HPDE6-E6E7 (cell line): ENCODE results near the gene BIK.

ENCODE experiments used
- DNase-seq: peaks from one replicate; pipeline ENCODE4 v3.0.0; 2011; ENCODE audit warnings: missing footprints; ENCODE audit errors: extremely low spot score

Gene BIK

DNA sequence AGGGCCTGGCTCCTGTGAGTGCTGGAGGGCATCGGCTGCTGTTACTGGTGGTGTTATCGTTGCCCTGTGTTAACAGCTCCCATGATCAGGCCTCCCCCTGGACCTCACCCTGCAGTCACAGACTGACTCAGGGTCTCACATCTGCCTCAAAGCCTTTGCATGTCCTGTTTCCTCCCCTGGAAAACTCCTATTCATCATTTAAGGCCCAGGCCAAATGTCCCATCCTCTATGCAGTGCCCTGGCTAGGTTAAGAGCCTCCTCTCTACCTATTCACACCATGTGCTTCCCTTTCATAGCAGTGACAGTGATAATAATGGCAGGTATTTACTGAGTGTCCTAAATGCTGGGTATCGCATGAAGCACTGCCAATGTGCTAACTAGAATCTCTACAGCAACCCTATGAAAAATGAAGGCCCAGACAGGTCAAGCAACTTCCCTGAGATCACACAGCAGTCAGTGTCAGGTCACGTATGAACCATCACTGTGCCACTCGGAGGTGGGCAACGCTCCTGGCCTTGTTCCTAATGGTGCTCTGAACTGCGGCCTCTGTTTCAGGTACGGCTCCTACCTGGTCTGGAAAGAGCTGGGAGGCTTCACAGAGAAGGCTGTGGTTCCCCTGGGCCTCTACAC lies 50.1 kb downstream of the BIK start:
- DNase-seq: no peak

DNA sequence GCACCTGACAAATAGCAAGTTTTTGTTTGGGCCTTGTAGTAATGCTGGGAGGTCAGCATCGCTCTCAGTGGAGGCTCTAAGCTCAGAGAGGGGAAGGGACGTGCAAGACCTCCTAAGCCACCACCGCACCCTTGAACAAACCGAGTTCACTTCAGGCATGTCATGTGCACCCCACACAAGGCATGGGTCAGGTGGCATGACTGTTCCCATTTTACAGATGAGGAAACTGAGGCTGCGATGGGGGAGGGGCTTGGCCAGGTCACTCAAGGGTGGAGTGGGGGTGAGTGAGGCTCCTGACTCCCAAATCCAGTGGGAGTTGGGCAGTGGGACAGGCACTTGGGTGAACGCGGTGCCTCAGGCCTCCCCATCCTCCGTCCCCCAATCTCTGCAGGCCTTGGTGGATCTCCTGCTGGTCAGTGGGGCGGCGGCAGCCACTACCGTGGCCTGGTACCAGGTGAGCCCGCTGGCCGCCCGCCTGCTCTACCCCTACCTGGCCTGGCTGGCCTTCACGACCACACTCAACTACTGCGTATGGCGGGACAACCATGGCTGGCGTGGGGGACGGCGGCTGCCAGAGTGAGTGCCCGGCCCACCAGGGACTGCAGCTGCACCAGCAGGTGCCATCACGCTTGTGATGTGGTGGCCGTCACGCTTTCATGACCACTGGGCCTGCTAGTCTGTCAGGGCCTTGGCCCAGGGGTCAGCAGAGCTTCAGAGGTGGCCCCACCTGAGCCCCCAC lies 52.0 kb downstream of the BIK start:
- no peak for DNase-seq

DNA sequence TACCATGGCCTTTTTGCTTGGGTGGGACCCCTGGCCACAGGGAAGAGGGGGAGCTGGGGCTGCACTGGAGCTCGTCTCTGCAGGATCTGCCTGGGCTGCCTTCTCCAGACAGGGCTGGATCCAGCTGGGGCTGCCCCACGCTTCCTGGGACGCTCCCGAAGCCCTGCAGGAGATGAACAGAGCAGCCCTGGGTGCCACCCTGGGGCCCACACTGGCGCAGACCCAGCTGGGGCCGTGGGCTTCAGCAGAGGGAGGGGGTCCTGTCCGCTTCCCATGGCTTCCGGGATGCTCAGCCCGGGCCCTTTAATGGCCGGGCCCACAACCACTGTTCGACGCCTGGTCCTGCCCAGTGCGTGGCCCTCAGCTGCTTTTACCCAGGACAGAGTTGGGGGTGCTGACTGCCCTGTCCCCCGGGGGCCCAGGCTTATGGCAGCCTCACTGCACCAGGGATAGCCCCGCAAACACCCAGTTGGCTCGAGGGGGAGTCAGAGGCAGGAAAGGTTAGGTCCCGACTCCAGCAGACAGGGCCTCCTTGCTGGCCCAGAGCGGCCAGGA lies 52.8 kb downstream of the BIK start:
- DNase-seq: no peak

DNA sequence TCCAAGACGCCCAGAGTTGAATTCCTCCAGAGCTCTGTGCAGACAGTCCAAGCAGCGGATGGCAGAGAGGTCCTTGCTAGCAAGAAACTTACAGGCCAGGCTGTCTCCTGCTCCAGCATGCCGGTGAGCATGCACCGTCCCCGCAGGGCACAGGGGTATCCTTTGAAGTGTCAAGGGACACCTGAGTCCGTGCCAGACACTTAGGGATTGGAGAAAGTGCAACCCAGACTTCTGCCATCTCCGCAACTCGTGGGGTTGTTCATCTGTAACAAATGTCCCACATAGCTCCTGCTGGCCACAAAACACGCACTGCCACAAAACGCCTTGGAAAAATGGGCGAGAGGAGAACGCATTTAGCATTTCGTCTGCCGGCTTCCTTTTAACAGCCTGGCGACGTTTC lies 54.1 kb downstream of the BIK start:
- DNase-seq: no peak

DNA sequence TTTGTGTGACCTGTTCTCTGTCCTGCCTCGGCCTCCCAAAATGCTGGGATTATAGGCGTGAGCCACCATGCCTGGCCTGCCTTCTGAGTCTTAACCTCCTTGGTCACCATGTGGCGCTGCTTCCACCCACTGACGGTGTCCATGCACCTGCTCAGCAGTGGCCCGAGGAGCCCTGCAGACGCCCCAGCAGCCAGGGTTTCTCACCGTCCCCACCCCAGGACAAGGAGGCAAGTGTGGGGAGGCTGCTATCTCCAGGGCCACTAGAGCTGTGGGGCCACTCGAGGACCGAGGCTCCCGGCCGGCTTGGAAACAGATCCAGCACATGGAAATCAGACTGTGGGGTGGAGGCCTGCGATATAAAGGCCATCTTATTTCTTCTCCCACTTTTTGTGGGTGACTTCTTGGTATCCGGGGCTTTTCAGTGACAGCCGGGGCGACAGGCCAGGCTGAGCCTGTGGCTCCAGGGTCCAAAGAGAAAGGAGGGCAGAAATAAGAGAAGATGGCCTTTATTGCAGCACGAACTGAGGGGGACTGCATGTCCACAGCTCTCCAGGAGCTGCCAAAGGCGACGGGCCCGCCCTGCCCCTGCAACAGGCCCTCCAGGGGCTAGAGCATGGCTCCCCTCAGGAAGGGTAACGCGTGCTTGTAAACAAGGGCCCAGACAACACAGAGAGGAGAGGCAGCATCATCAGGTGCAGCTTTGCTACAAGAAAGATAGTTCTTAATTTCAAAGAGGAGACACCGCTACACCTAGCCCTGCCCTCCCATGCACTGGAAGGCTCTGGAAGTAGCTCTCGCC lies 55.8 kb downstream of the BIK start:
- DNase-seq: no peak

DNA sequence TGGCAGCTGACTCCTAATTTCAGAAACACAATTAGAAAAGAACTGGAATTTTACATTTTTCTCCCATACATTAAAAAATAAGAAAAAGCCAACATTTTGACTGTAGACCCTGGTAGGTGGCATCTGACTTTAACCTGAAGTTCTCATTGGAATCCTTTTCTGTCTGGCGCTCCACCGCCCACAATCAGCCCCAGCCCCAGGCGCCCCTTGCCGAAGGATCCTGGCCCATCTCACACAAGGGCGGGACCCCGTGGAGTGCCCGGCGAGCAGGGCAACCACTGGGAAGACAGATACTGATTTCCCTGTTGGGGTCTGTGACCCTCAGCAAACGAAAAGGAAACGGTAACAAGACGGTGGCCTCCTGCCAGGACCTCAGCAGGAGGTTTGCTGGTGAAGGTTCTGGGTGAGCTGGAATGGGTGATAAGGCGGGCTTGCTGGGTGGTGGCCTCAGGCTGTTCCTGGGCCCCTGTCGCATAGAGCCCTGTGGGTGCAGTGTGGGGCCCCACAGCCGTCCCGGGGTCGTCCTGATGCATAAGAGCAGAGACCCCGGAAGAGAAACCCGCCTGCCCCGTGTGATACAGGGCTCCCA lies 56.5 kb downstream of the BIK start:
- no peak for DNase-seq

DNA sequence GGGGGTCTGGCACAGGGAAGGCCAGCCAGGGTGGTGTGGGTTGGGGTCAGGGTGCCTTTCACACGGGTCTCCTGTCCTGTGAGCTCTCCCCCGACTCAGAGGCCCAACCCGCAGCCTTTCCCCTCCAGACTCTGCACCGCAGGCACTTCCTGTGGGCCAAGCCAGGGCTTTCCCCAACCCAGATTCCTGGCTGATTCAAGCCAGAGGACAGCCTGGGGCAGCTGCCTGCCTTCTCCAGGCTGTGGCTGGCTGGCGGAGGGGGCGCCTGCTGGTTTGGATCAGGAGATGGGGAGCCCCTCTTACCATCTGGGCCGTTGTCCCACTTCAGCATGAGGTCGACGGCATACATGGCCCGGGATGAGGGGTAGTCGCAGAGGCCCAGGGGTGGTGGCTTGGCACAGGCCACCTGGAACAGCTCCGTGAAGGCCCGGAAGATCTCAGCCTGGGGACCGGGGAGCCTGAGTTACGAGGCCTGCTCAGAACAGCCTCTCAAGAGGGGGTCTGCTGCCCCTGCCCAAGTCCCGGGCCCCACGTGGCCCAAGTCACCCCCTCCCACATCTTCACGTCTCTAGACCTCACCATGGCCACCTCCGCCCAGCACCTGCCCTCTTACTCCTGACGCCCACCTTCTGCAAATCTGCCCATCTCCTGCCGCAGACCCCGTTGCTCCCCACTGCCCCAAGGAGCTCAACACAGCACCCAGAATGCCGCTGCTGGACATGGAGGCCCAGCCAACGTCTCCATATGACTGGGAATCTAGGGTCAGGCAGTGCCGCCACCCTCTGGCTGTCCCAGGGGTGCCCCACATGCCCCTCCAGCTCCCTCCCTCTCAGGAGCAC lies 58.1 kb downstream of the BIK start:
- no peak for DNase-seq

DNA sequence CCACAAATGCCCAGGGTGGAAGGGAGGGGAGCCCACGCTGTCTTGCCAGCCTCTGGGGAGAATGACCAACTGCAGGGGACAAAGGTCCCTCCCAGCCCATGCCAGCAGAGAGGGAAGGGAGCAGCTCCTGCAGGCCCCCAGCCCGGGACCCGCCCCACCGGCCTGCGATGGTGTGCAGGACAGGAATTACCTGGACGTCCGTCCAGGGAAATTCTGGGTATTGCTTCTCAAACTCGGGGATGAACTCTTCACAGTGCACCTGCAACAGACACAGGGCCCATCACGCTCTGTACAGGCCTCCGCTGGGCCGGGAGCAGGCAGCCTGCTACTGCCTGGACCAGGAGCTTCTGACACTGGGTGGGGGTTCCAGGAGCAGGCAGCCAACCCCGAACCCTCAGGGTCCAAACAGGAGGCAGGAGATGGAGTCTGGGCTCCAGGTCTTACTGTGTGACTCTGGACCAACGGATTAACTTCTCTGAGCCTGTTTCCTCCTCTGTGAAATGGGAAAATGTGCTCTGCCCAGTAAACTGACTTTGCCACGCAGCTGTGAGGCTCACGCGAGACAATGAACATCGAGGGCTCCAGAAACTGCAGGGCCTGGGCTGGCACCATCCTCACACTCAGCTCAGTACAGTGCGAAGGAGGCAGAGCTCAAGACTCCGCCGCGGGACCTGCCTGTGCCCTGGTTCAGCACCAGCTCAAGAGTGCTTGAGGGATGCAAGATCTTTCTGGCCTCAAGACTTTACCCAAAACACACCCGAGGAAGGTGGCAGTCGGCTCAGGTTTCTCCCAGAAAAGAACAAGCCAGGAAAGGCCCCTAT lies 59.0 kb downstream of the BIK start:
- DNase-seq: no peak

DNA sequence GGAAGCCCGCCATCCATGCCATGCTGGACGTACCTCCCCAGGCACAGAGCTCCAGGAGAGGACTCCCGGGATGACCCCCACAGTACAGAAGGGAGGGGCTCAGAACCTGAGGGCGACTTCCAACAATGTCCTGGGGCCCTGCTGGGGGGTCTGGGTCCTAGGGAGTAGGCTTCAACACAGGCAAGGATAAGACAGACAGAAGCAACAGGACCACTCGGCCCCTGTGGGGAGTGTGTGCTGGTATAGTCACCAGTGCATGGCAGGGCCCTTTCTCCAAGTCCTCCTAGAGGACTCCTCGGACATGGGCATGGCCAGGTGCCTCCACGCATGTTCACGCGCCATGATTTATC lies 59.6 kb downstream of the BIK start:
- no peak for DNase-seq

DNA sequence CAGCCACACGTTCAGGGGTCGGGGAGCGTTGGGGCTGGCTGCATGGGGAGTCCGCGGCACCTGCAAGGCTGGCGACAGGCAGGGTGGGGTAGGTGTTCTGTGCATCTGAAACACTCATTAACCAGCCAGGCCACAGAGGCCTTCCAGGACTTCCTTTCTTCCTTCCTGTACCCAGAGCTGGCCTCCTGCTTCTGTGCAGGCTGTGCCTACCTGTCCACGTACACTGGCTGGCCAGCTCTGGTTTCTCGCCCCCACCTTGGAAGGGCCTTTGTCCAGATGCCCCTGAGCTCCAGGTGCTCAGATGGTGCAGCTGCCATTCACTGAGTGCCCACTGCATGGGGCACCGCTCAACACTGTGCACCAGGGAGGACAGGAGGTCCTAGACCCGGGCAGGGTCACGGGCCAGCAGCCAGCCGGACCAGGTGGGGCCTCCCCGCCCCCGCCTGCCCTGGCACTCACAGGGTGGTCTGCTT lies 60.5 kb downstream of the BIK start:
- DNase-seq: no peak

DNA sequence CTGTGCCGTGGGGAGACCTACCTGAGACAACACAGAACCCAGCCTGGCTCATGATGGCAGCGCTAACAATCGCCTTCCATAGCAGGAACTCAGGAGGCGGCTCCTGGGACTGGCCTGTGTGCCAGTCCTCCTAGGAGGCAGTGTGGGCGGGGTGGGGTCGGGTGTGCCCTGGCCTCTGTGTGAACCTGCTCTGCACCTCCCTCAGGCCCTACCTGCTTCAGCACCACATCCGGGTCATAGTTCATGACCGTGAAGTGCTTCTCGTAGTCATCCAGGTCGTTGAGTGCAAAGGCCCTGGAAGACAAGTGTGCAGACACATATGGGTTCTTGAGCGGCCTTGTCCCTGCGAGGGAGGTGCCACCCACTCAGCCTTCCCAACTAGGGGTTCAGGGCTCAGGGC lies 61.1 kb downstream of the BIK start:
- DNase-seq: no peak

DNA sequence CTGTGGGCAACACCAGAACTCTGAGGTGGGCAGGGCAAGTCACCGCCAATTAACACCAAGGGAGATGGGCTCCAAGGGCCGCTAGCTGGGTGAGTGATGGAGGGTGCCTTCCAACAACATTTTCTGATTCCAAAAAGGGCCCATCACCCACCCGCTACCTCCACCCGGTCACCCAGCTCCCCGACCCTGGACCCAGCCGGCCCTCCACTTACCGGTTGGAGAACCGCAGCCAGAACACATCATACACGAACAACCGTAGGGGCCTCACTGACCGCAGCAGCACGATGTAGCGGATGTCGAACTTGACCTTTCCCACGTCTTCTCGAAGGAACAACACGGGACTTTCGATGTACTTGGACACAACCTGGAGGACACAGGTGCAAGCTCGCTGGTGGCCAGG lies 61.6 kb downstream of the BIK start:
- DNase-seq: no peak

DNA sequence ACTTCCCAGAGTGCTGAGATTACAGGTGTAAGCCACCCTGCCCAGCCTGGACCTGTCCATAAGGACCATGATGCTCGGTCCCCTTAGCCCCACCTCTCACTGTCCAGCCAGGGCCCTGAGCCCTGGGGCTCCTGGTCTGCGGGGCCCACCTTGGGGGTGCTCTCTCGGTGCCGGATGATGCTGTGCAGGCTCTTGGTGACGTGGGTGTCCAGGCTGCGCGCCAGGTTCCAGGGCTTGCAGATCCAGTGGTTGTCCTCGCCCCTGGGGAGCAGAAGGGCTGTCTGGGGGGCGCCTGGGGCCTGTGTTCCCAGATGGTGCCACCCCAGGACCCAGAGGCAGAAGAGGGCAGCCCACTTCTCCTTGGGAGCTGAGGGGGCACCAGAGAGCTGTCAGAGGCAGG lies 63.0 kb downstream of the BIK start:
- no peak for DNase-seq

DNA sequence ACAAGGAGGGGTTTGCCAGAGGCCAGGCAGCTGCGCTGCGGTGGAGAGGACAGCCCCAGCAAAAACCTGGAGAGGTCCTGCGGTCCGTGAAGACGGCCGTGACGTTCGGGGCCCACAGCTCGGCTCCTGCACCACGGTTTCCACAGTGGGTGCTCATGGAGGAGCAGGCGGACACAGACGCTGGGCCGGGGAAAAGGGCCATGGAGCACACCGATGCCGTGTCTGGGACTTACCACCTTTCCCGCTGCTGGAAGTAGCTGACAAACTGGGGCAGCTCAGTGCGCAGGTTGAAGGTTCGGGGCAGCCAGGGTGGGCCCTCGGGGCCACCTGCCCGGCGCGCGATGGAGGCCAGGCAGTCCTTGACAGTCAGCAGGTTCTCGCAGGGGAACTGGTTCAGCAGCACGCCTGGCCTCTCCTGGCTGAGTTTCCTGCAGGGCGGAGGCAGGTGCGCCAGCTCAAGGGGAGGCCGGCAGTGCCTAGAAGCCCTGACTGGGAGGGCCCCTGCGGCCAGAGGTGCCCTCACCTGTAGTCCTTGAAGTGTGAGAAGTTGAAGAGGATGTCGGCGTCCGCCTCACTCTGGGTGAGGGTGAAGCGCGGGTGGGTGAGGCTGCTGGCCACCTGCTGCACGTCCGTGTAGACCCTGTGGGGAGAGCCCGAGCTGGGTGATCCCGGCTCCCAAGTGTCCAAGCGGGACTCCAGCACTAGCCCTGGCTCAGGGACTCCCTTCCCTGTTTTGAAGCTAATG lies 63.6 kb downstream of the BIK start:
- DNase-seq: no peak

DNA sequence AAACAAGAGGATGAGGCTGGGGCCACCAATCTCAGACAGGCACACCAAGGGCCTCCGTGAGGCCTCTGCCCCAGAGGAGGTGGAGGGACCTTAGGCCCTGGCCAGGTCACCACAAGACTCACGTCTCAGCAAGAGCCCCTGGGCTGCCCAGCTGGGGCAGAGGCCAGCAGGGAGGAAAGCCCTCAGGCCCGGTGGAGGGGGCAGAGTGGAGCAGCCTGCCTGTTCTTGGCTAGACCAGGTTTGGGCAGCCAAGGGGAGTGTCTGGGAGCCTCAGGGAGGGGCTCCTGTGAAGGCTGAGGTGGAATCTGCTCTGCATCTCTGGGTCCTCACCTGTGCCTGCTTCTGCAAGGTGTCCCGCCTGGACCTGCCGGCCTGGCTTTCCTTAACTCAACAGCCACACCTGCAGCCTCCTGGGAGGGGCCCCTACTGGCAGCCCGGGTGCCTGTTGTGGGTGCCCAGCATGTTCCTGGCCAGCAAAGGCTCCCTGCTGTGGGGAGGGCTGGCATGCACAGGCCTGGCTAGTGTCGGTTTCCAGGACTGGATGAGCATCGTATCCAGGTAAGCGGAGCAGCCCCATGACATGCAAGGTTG lies 64.5 kb downstream of the BIK start:
- DNase-seq: no peak

DNA sequence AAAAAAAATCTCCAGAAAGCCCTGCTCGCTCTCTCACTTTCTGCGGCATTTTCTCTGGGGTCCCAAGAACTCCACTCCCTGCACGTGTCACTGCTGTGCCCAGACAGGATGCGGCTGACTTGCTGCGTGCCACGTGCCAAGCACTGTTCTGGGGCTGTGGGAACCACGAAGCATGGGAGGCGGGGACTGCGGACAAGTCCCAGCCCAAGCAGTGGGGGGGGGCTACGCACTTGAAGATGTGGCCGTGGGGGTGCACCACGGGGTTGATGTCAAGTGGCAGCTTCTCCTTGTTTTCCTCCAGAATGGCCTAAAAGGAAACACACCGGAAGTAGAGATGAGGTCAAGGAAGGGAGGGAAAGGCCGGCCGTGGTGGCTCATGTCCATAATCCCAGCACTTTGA lies 65.5 kb downstream of the BIK start:
- DNase-seq: no peak

DNA sequence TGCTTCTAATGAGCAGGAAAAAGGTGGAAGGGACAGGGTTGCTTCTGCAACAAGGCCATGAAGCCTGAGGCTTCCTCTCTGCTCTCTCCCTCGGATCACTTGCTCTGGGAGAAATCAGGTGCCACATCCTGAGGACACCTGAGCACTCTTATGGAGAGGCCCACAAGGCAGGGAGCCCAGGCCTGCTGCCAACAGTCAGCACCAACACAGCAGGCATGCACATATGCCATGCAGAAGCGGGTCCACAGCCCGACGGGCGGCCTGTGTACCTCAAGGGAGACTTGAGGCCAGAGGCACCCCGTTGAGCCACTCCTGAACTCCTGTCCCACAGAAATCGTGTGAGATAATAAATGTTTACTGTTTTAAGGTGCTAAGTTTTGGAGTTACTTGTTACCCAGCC lies 66.9 kb downstream of the BIK start:
- DNase-seq: no peak
